Liver (tissue), 9 donors: ENCODE data around the gene RAX2. TPM values are rescaled to one million over a fixed set of nuclear protein-coding genes. Genes with fewer than 3 reads are reported as not detected.

Experiments
- DNase-seq: peaks from one replicate; pipeline ENCODE4 v3.0.0-alpha.2; 2017; ENCODE audit warnings: low spot score
- H3K27ac ChIP-seq, 2 donors: one replicate each; pipeline ENCODE4 v1.7.0; 2013; ENCODE audit warnings: inconsistent platforms in 2 of 2, low read length in 2 of 2, control low read depth in 1 of 2, low read depth in 1 of 2, mild to moderate bottlenecking in 1 of 2
- H3K27me3 ChIP-seq, 4 donors: one replicate each; pipeline versions ENCODE4 v1.6.1 to v1.7.0; 2013; ENCODE audit warnings: low read length in 3 of 4, inconsistent platforms in 1 of 4, mild to moderate bottlenecking in 1 of 4, moderate library complexity in 1 of 4; ENCODE audit not compliant: control insufficient read depth in 4 of 4, insufficient read depth in 4 of 4
- H3K36me3 ChIP-seq, 4 donors: one replicate each; pipeline versions ENCODE4 v1.6.1 to v1.7.0; 2013; ENCODE audit warnings: low read length in 3 of 4, mild to moderate bottlenecking in 3 of 4, low read depth in 1 of 4, moderate library complexity in 1 of 4; ENCODE audit not compliant: control insufficient read depth in 4 of 4, insufficient read depth in 3 of 4
- H3K4me1 ChIP-seq, 4 donors: one replicate each; pipeline versions ENCODE4 v1.6.1 to v1.7.0; 2013; ENCODE audit warnings: low read length in 3 of 4, mild to moderate bottlenecking in 3 of 4, moderate library complexity in 1 of 4; ENCODE audit not compliant: control insufficient read depth in 4 of 4, insufficient read depth in 4 of 4
- H3K4me3 ChIP-seq, 3 donors: one replicate each; pipeline versions ENCODE4 v1.6.1 to v1.7.0; 2013; ENCODE audit warnings: low read length in 3 of 3, control low read depth in 1 of 3, low read depth in 1 of 3, mild to moderate bottlenecking in 1 of 3
- H3K9ac ChIP-seq, 2 donors: one replicate each; pipeline ENCODE4 v1.7.0; 2013; ENCODE audit warnings: low read length in 2 of 2, mild to moderate bottlenecking in 2 of 2, moderate library complexity in 2 of 2, control low read depth in 1 of 2, low read depth in 1 of 2
- H3K9me3 ChIP-seq, 4 donors: one replicate each; pipeline versions ENCODE4 v1.6.1 to v1.7.0; 2013; ENCODE audit warnings: low read length in 3 of 4; ENCODE audit not compliant: control insufficient read depth in 4 of 4
- ATF3 ChIP-seq: IDR thresholded peaks from 2 replicates; pipeline ENCODE4 v1.6.1; 2016; ENCODE audit warnings: antibody characterized with exemption
- CTCF ChIP-seq: fragments of 150-350 bp; IDR thresholded peaks from 2 replicates; pipeline ENCODE4 v1.5.1; 2017; ENCODE audit warnings: improper control_type of control experiment, low read depth, low read length; ENCODE audit not compliant: missing input control
- EGR1 ChIP-seq, 2 donors: IDR thresholded peaks; 2 replicates each; pipeline ENCODE4 v1.6.1; 2016 to 2018; ENCODE audit warnings: antibody characterized with exemption in 2 of 2, low read depth in 2 of 2
- FOXA1 ChIP-seq: IDR thresholded peaks from 2 replicates; pipeline ENCODE4 v1.6.1; 2016; ENCODE audit warnings: antibody characterized with exemption
- FOXA2 ChIP-seq: IDR thresholded peaks from 2 replicates; pipeline ENCODE4 v1.6.1; 2016; ENCODE audit warnings: antibody characterized with exemption
- GABPA ChIP-seq, 2 donors: IDR thresholded peaks in 1 of 2; conservative IDR thresholded peaks in 1 of 2; 2 replicates each; pipeline ENCODE4 v1.6.1; 2016; ENCODE audit warnings: antibody characterized with exemption in 2 of 2, mild to moderate bottlenecking in 1 of 2, moderate library complexity in 1 of 2
- HNF4A ChIP-seq, 2 donors: conservative IDR thresholded peaks; 2 replicates each; pipeline ENCODE4 v1.6.1; 2016; ENCODE audit warnings: antibody characterized with exemption in 2 of 2, mild to moderate bottlenecking in 2 of 2
- HNF4G ChIP-seq: IDR thresholded peaks from 2 replicates; pipeline ENCODE4 v1.6.1; 2016; ENCODE audit warnings: antibody characterized with exemption
- JUND ChIP-seq, 2 donors: IDR thresholded peaks; 2 replicates each; pipeline ENCODE4 v1.6.1; 2016; ENCODE audit warnings: antibody characterized with exemption in 2 of 2
- MAX ChIP-seq: IDR thresholded peaks from 2 replicates; pipeline ENCODE4 v1.6.1; 2016; ENCODE audit warnings: antibody characterized with exemption
- NR2F2 ChIP-seq: IDR thresholded peaks from 2 replicates; pipeline ENCODE4 v1.6.1; 2016; ENCODE audit warnings: antibody characterized with exemption
- RAD21 ChIP-seq, 2 donors: IDR thresholded peaks; 2 replicates each; pipeline ENCODE4 v1.6.1; 2016; ENCODE audit warnings: antibody characterized with exemption in 2 of 2, mild to moderate bottlenecking in 2 of 2
- REST ChIP-seq: IDR thresholded peaks from 2 replicates; pipeline ENCODE4 v1.6.1; 2016; ENCODE audit warnings: antibody characterized with exemption, mild to moderate bottlenecking
- RXRA ChIP-seq, 2 donors: IDR thresholded peaks; 2 replicates each; pipeline ENCODE4 v1.6.1; 2017 to 2018; ENCODE audit warnings: antibody characterized with exemption in 2 of 2, mild to moderate bottlenecking in 1 of 2
- SP1 ChIP-seq: IDR thresholded peaks from 2 replicates; pipeline ENCODE4 v1.6.1; 2018; ENCODE audit warnings: antibody characterized with exemption, mild to moderate bottlenecking
- TAF1 ChIP-seq: conservative IDR thresholded peaks from 2 replicates; pipeline ENCODE4 v1.6.1; 2016; ENCODE audit warnings: antibody characterized with exemption, mild to moderate bottlenecking
- YY1 ChIP-seq: IDR thresholded peaks from 2 replicates; pipeline ENCODE4 v1.6.1; 2016; ENCODE audit warnings: antibody characterized with exemption, mild to moderate bottlenecking
- ZBTB33 ChIP-seq: IDR thresholded peaks from 2 replicates; pipeline ENCODE4 v1.6.1; 2016; ENCODE audit warnings: antibody characterized with exemption
- WGBS: extraction: QIAGEN DNeasy Blood & Tissue Kit; methylation state at CpG from one replicate; pipeline ENCODE4 v1.1.7; 2013; 5-methylcytosine and 5-hydroxymethylcytosine counted together
- polyA plus RNA-seq, 2 donors: library from polyadenylated mRNA; stranded (reverse) in 1 of 2; unstranded in 1 of 2; fragments of 200-250 nt in 1 of 2; fragments of >200 nt in 1 of 2; fragmentation: Nextera tagmentation in 1 of 2; extraction: Ambion mirVana in 1 of 2; gene quantifications; one replicate each; pipeline versions ENCODE4 v1.2.1 to v1.2.3, GENCODE V29; 2013 to 2015
- total RNA-seq, 2 donors: library from RNA; depleted of rRNA; stranded (reverse); fragments of >200 nt; gene quantifications; one replicate each; pipeline ENCODE4 v1.2.3, GENCODE V29; 2014
- donor health status: healthy.
- donor health status: healthy.
- donor health status: healthy.
- donor health status: healthy.
- donor health status: healthy.

Gene RAX2
- total and polyA plus RNA-seq, 4 donors = not detected

- no peak for TF ChIP-seq CTCF
- no peak for TF ChIP-seq TAF1
- no peak for TF ChIP-seq RXRA (IDR thresholded peaks at IDR 0.05)
- TF ChIP-seq NR2F2 = no peak
- no peak for TF ChIP-seq SP1
- TF ChIP-seq GABPA (IDR thresholded peaks at IDR 0.05 in 1 of 2, conservative IDR thresholded peaks at IDR 0.05 in 1 of 2) = no peak
These were observed 49.1 kb upstream of the RAX2 start (continued) for GRCh38 chr19:3821156-3821555.

- H3K36me3 ChIP-seq = no peaks in the 10 kb centered on the region
- DNase-seq = no peak
- no peak overlapping the region for H3K27ac ChIP-seq
- no peak for TF ChIP-seq HNF4G
- TF ChIP-seq EGR1 (IDR thresholded peaks at IDR 0.05; ENCODE audit: low read depth in 2 of 2) = no peak
- no peak for TF ChIP-seq RAD21 (IDR thresholded peaks at IDR 0.05)
- no peak for TF ChIP-seq YY1
- TF ChIP-seq TAF1 = no peak
- TF ChIP-seq NR2F2 = no peak
- no peak for TF ChIP-seq ZBTB33
- TF ChIP-seq GABPA (IDR thresholded peaks at IDR 0.05 in 1 of 2, conservative IDR thresholded peaks at IDR 0.05 in 1 of 2) = no peak
- no peak for TF ChIP-seq JUND (IDR thresholded peaks at IDR 0.05)
- TF ChIP-seq FOXA2 = no peak
- TF ChIP-seq REST = no peak
- TF ChIP-seq MAX = no peak
- TF ChIP-seq RXRA (IDR thresholded peaks at IDR 0.05) = no peak
- no peak for TF ChIP-seq FOXA1
- TF ChIP-seq ATF3 = no peak
- no peak for TF ChIP-seq HNF4A (conservative IDR thresholded peaks at IDR 0.05)
- TF ChIP-seq CTCF = no peak
- no peak for TF ChIP-seq SP1
- no peaks in the 10 kb centered on the region for H3K9me3 ChIP-seq
- no peak overlapping the region for H3K9ac ChIP-seq
- 83% methylated on average over 19 of the region's 19 CpGs for WGBS
- H3K27me3 ChIP-seq = no peaks in the 10 kb centered on the region
- peaks cover 0 to 3% (median 1%) of the 10 kb centered on the region in 4 donors for H3K4me1 ChIP-seq
- no peak overlapping the region for H3K4me3 ChIP-seq
These were observed 48.0 kb upstream of the RAX2 start for GRCh38 chr19:3819989-3820388.
